Measurements from ENCODE around the gene RAB11FIP3. TPM values are rescaled to one million over a fixed set of nuclear protein-coding genes. Genes with fewer than 3 reads are reported as not detected.

RAB11FIP3 gene
- total RNA-seq, 1 donor = 25.3 TPM

DNA sequence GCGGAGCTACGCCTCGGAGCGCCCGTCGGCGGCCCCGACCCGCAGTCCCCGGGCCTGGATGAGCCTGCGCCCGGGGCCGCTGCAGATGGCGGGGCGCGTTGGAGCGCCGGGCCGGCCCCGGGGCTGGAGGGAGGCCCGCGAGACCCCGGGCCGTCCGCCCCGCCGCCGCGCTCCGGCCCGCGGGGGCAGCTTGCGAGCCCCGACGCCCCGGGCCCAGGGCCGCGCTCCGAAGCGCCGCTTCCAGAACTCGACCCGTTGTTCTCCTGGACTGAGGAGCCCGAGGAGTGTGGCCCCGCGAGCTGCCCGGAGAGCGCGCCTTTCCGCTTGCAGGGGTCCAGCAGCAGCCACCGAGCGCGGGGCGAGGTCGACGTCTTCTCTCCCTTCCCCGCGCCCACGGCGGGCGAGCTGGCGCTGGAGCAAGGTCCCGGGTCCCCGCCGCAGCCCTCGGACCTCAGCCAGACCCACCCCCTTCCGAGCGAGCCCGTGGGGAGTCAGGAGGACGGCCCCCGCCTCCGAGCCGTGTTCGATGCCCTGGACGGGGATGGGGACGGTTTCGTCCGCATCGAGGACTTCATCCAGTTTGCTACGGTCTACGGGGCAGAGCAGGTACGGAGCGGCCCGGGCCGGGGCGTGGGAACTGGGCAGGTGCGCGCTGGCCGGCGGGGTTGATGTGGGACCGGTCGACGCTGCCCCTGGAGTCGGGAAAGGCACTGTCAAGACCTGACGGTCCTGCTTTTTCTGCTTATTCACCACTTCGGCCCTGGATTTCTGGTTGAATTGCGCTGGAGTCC lies 861 bp downstream of the RAB11FIP3 start:
- Histone ChIP-seq H3K4me1 (ENCODE audit: insufficient read depth, low read length) (peaks cover 30% of the 10 kb centered on the region), H3K27ac (ENCODE audit: low read depth, low read length) (peak overlapping the region; percentile 37), H2AFZ (ENCODE audit: low read length) (no peak overlapping the region), H3K4me3 (ENCODE audit: insufficient read depth, low read length) (peak overlapping the region; percentile 86), H3K4me2 (ENCODE audit: insufficient read depth, low read length) (peak overlapping the region; percentile 91), H3K9me3 (ENCODE audit: low read depth, low read length) (no peaks in the 10 kb centered on the region), H4K20me1 (ENCODE audit: insufficient read depth, low read length) (peaks cover 27% of the 10 kb centered on the region), H3K79me2 (ENCODE audit: insufficient read depth, low read length) (peaks cover 49% of the 10 kb centered on the region), H3K27me3 (ENCODE audit: insufficient read depth, low read length) (no peaks in the 10 kb centered on the region), H3K36me3 (ENCODE audit: insufficient read depth, low read length) (no peaks in the 10 kb centered on the region)
- TF ChIP-seq, protein P1, sequence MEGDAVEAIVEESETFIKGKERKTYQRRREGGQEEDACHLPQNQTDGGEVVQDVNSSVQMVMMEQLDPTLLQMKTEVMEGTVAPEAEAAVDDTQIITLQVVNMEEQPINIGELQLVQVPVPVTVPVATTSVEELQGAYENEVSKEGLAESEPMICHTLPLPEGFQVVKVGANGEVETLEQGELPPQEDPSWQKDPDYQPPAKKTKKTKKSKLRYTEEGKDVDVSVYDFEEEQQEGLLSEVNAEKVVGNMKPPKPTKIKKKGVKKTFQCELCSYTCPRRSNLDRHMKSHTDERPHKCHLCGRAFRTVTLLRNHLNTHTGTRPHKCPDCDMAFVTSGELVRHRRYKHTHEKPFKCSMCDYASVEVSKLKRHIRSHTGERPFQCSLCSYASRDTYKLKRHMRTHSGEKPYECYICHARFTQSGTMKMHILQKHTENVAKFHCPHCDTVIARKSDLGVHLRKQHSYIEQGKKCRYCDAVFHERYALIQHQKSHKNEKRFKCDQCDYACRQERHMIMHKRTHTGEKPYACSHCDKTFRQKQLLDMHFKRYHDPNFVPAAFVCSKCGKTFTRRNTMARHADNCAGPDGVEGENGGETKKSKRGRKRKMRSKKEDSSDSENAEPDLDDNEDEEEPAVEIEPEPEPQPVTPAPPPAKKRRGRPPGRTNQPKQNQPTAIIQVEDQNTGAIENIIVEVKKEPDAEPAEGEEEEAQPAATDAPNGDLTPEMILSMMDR (IDR thresholded peaks at IDR 0.05; ENCODE audit: extremely low read depth, low read depth, low read length) = no peak
- DNase-seq (ENCODE audit: insufficient read length, low spot score, missing footprints) = peak; percentile 90

DNA sequence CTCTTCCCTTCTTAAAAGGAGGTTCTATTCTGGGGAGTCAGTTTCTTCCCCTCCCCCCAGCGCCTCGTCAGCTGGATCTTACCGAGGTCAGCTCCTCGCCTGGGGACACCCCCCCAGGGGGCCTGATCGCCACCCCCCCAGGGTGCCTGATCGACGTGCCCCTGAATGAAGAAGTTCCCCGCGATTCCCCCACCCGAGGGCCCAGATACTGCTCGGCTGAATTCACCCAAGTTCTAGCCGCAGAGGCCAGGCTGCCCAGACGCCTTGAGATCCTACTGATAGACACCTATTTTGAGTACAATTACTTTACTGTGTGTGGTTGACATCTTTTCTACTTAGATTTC lies 1.4 kb downstream of the RAB11FIP3 start:
- no peaks in the 10 kb centered on the region for H3K36me3 ChIP-seq (ENCODE audit: insufficient read depth, low read length)
- H3K27me3 ChIP-seq (ENCODE audit: insufficient read depth, low read length) = no peaks in the 10 kb centered on the region
- peak overlapping the region; percentile 37 for H3K27ac ChIP-seq (ENCODE audit: low read depth, low read length)
- H3K4me1 ChIP-seq (ENCODE audit: insufficient read depth, low read length) = peaks cover 30% of the 10 kb centered on the region
- no peak for DNase-seq (ENCODE audit: insufficient read length, low spot score, missing footprints)
- peak overlapping the region; percentile 91 for H3K4me2 ChIP-seq (ENCODE audit: insufficient read depth, low read length)
- no peaks in the 10 kb centered on the region for H3K9me3 ChIP-seq (ENCODE audit: low read depth, low read length)
- TF ChIP-seq, protein P1 (IDR thresholded peaks at IDR 0.05; ENCODE audit: extremely low read depth, low read depth, low read length) = no peak
- H2AFZ ChIP-seq (ENCODE audit: low read length) = no peak overlapping the region
- H3K4me3 ChIP-seq (ENCODE audit: insufficient read depth, low read length) = peak overlapping the region; percentile 86
- peaks cover 51% of the 10 kb centered on the region for H3K79me2 ChIP-seq (ENCODE audit: insufficient read depth, low read length)
- peaks cover 27% of the 10 kb centered on the region for H4K20me1 ChIP-seq (ENCODE audit: insufficient read depth, low read length)

DNA sequence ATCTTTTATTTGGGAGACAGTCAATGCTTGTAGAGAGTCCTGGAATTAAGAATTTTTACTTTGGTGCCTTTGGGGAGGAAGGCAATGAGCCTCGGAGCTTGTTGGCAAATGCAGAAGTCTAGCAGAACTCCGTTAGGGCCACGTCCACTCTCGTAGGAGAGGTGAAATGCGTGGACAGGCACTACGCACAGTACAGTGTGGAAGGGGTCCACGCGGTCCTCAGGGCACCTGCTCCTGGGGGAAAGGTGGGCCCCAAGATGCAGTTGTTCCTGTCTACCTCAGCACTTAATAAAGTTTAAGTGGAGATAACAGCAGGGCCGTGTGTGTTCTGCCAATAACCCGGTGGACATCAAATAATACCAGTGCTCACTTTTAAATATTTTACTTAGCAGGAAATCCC lies 1.8 kb downstream of the RAB11FIP3 start:
- TF ChIP-seq, protein P1 (IDR thresholded peaks at IDR 0.05; ENCODE audit: extremely low read depth, low read depth, low read length) = no peak
- no peak overlapping the region for H3K27ac ChIP-seq (ENCODE audit: low read depth, low read length)
- H4K20me1 ChIP-seq (ENCODE audit: insufficient read depth, low read length) = peaks cover 27% of the 10 kb centered on the region
- H3K4me2 ChIP-seq (ENCODE audit: insufficient read depth, low read length) = peak overlapping the region; percentile 91
- no peaks in the 10 kb centered on the region for H3K27me3 ChIP-seq (ENCODE audit: insufficient read depth, low read length)
- DNase-seq (ENCODE audit: insufficient read length, low spot score, missing footprints) = peak; percentile 62
- H3K9me3 ChIP-seq (ENCODE audit: low read depth, low read length) = no peaks in the 10 kb centered on the region
- H3K36me3 ChIP-seq (ENCODE audit: insufficient read depth, low read length) = no peaks in the 10 kb centered on the region
- H3K79me2 ChIP-seq (ENCODE audit: insufficient read depth, low read length) = peaks cover 51% of the 10 kb centered on the region
- peak overlapping the region; percentile 86 for H3K4me3 ChIP-seq (ENCODE audit: insufficient read depth, low read length)
- H3K4me1 ChIP-seq (ENCODE audit: insufficient read depth, low read length) = peaks cover 30% of the 10 kb centered on the region
- no peak overlapping the region for H2AFZ ChIP-seq (ENCODE audit: low read length)

DNA sequence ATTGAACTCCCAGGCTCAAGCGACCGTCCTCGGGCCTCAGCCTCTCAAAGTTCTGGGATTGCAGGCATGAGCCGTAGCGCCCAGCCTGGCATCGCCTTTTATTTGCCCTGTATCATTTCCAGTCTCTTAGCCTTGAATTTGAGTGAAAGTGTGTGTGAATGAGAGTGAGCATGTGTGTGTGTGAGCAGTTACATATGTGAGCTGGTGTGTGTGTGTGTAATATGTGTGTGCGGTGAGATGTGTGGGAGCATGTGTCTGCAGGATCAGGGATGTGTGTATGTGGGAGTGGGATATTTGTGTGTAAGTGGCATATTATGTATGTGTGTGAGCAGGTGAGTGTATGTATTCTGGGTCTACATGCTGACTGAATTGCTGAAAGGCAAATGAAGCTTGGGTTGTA lies 5.5 kb downstream of the RAB11FIP3 start:
- no peak overlapping the region for H3K4me3 ChIP-seq (ENCODE audit: insufficient read depth, low read length)
- peaks cover 10% of the 10 kb centered on the region for H3K4me1 ChIP-seq (ENCODE audit: insufficient read depth, low read length)
- no peak overlapping the region for H3K27ac ChIP-seq (ENCODE audit: low read depth, low read length)
- no peaks in the 10 kb centered on the region for H3K9me3 ChIP-seq (ENCODE audit: low read depth, low read length)
- no peaks in the 10 kb centered on the region for H3K36me3 ChIP-seq (ENCODE audit: insufficient read depth, low read length)
- H2AFZ ChIP-seq (ENCODE audit: low read length) = no peak overlapping the region
- H3K27me3 ChIP-seq (ENCODE audit: insufficient read depth, low read length) = no peaks in the 10 kb centered on the region
- no peak overlapping the region for H3K4me2 ChIP-seq (ENCODE audit: insufficient read depth, low read length)
- H3K79me2 ChIP-seq (ENCODE audit: insufficient read depth, low read length) = peaks cover 69% of the 10 kb centered on the region
- DNase-seq (ENCODE audit: insufficient read length, low spot score, missing footprints) = peak; percentile 38
- TF ChIP-seq, protein P1 (IDR thresholded peaks at IDR 0.05; ENCODE audit: extremely low read depth, low read depth, low read length) = no peak
- peaks cover 36% of the 10 kb centered on the region for H4K20me1 ChIP-seq (ENCODE audit: insufficient read depth, low read length)

All from osteoblast (primary cell).